Measurements from ENCODE around the gene KRTAP22-1. TPM values are rescaled to one million over a fixed set of nuclear protein-coding genes. Genes with fewer than 3 reads are reported as not detected.

Gene KRTAP22-1
- total RNA-seq, 4 donors from 2014 or later, result not detected

- intact Hi-C loops (cut with DNase I; ENCODE audit: low total_unique reads), result no loop called here
- no peak for DNase-seq (ENCODE audit: low spot score in 2 of 2)
- H3K4me3 ChIP-seq (ENCODE audit: low read depth, poor library complexity, severe bottlenecking), result no peak overlapping the region
- TF ChIP-seq CTCF (IDR thresholded peaks at IDR 0.05) (no peak), POLR2A (IDR thresholded peaks at IDR 0.05) (no peak)
These were observed 14.3 kb downstream of the KRTAP22-1 start for GRCh38 chr21:30615199-30615598.

- DNase-seq (ENCODE audit: low spot score in 2 of 2), result no peak
- 69 to 74% methylated on average over 2 of the region's 2 CpGs for WGBS, 2 donors
- intact Hi-C loops (cut with DNase I; ENCODE audit: low total_unique reads), result no loop called here
- TF ChIP-seq CTCF (IDR thresholded peaks at IDR 0.05) (no peak), POLR2A (IDR thresholded peaks at IDR 0.05) (no peak)
- H3K4me3 ChIP-seq (ENCODE audit: low read depth, poor library complexity, severe bottlenecking), result no peak within 1 kb of the TSS
These were observed 15.2 kb downstream of the KRTAP22-1 start, which contains the start of gene KRTAP20-1 for GRCh38 chr21:30616125-30616524. Gene KRTAP20-1, plus strand, starts transcription at chr21:30616425. Its CDS starts 30 bp downstream, at chr21:30616455.

GRCh38 chr21:30620080-30620479 lies 19.2 kb downstream of the KRTAP22-1 start:
- no peak overlapping the region for H3K4me3 ChIP-seq (ENCODE audit: low read depth, poor library complexity, severe bottlenecking)
- no peak for DNase-seq (ENCODE audit: low spot score in 2 of 2)
- intact Hi-C loops (cut with DNase I; ENCODE audit: low total_unique reads), result no loop called here
- no peak for TF ChIP-seq POLR2A (IDR thresholded peaks at IDR 0.05)
- TF ChIP-seq CTCF (IDR thresholded peaks at IDR 0.05), result no peak

- TF ChIP-seq POLR2A (IDR thresholded peaks at IDR 0.05) (no peak), CTCF (IDR thresholded peaks at IDR 0.05) (no peak)
- WGBS, 2 donors, result 79 to 87% methylated on average over 3 of the region's 3 CpGs
- no peak for DNase-seq (ENCODE audit: low spot score in 2 of 2)
These were observed 19.6 kb downstream of the KRTAP22-1 start, which contains the start of gene KRTAP20-4 for GRCh38 chr21:30620522-30620921. Gene KRTAP20-4, plus strand, starts transcription at chr21:30620627.

GRCh38 chr21:30623362-30623761 lies 22.5 kb downstream of the KRTAP22-1 start:
- intact Hi-C loops (cut with DNase I; ENCODE audit: low total_unique reads), result no loop called here
- TF ChIP-seq CTCF (IDR thresholded peaks at IDR 0.05), result no peak
- TF ChIP-seq POLR2A (IDR thresholded peaks at IDR 0.05), result no peak
- WGBS, 2 donors, result 92 to 97% methylated on average over 3 of the region's 3 CpGs
- DNase-seq (ENCODE audit: low spot score in 2 of 2), result no peak
- no peak overlapping the region for H3K4me3 ChIP-seq (ENCODE audit: low read depth, poor library complexity, severe bottlenecking)

More at GRCh38 chr21:30620522-30620921, 19.6 kb downstream of the KRTAP22-1 start, which contains the start of gene KRTAP20-4:
- intact Hi-C loops (cut with DNase I; ENCODE audit: low total_unique reads), result no loop called here
- no peak within 1 kb of the TSS for H3K4me3 ChIP-seq (ENCODE audit: low read depth, poor library complexity, severe bottlenecking)

- intact Hi-C loops (cut with DNase I; ENCODE audit: low total_unique reads), result no loop called here
- TF ChIP-seq CTCF (IDR thresholded peaks at IDR 0.05) (no peak), POLR2A (IDR thresholded peaks at IDR 0.05) (no peak)
- no peak overlapping the region for H3K4me3 ChIP-seq (ENCODE audit: low read depth, poor library complexity, severe bottlenecking)
- no peak for DNase-seq (ENCODE audit: low spot score in 2 of 2)
- WGBS, 2 donors, result 71 to 74% methylated on average over 4 of the region's 4 CpGs
These were observed 24.7 kb downstream of the KRTAP22-1 start for GRCh38 chr21:30625449-30626165.
